ENCODE results near the gene GSDME.

GRCh38 chr7:24722386-24723177 lies 34.7 kb downstream of the GSDME start:
- TF ChIP-seq CTCF (IDR thresholded peaks at IDR 0.05) (no peak), POLR2A (IDR thresholded peaks at IDR 0.05) (no peak)

All from lower leg skin (tissue), 3 donors.